Neural progenitor cell (in vitro differentiated cells): Measurements from ENCODE around the gene WDSUB1. TPM values are rescaled to one million over a fixed set of nuclear protein-coding genes. Genes with fewer than 3 reads are reported as not detected.

ENCODE experiments used
- DNase-seq: peaks from one replicate; pipeline ENCODE4 v3.0.0-alpha.2; 2016; ENCODE audit warnings: low spot score
- H2AFZ ChIP-seq: fragments of 200-600 bp; sonication (generic); replicated peaks from 2 replicates; pipeline ENCODE4 v1.6.1; 2016; ENCODE audit warnings: antibody characterized with exemption
- H3F3A ChIP-seq: fragments of 200-600 bp; sonication (generic); 2 replicates; pipeline ENCODE4 v1.6.1; 2016; ENCODE audit warnings: antibody characterized with exemption, low read depth
- H3K27ac ChIP-seq: fragments of 200-600 bp; sonication (generic); 2 replicates; pipeline ENCODE4 v1.5.1; 2016; ENCODE audit warnings: mild to moderate bottlenecking
- H3K27me3 ChIP-seq: fragments of 200-600 bp; sonication (generic); 2 replicates; pipeline ENCODE4 v1.6.1; 2016; ENCODE audit warnings: mild to moderate bottlenecking, moderate library complexity
- H3K36me3 ChIP-seq: fragments of 200-600 bp; sonication (generic); 2 replicates; pipeline ENCODE4 v1.5.1; 2016
- H3K4me1 ChIP-seq: fragments of 200-600 bp; sonication (generic); 2 replicates; pipeline ENCODE4 v1.6.1; 2016; ENCODE audit warnings: mixed run types
- H3K4me2 ChIP-seq: fragments of 200-600 bp; sonication (generic); 2 replicates; pipeline ENCODE4 v1.6.1; 2016
- H3K4me3 ChIP-seq: fragments of 200-600 bp; sonication (generic); 2 replicates; pipeline ENCODE4 v1.5.1; 2016
- H3K79me2 ChIP-seq: fragments of 200-600 bp; sonication (generic); 2 replicates; pipeline ENCODE4 v1.6.1; 2016; ENCODE audit warnings: low read depth
- H3K9ac ChIP-seq: fragments of 200-600 bp; sonication (generic); 2 replicates; pipeline ENCODE4 v1.6.1; 2016
- H3K9me3 ChIP-seq: fragments of 200-600 bp; sonication (generic); 2 replicates; pipeline ENCODE4 v1.5.1; 2016; ENCODE audit warnings: low read depth
- H4K20me1 ChIP-seq: fragments of 200-600 bp; sonication (generic); 2 replicates; pipeline ENCODE4 v1.6.1; 2016; ENCODE audit warnings: low read depth
- H3K27ac Mint-ChIP-seq: 3 replicates; pipeline ENCODE4 v1.8.0; 2021; ENCODE audit warnings: mixed read lengths
- H3K27me3 Mint-ChIP-seq: 2 replicates; pipeline ENCODE4 v1.8.0; 2022; ENCODE audit warnings: low read depth, mild to moderate bottlenecking, inconsistent platforms, moderate library complexity, mixed read lengths; ENCODE audit not compliant: insufficient read depth
- H3K36me3 Mint-ChIP-seq: 3 replicates; pipeline ENCODE4 v1.8.0; 2021; ENCODE audit warnings: mixed read lengths
- H3K4me1 Mint-ChIP-seq: 3 replicates; pipeline ENCODE4 v1.8.0; 2021; ENCODE audit warnings: mixed read lengths
- H3K4me3 Mint-ChIP-seq: 3 replicates; pipeline ENCODE4 v1.8.0; 2021; ENCODE audit warnings: mild to moderate bottlenecking, moderate library complexity, mixed read lengths
- H3K9me3 Mint-ChIP-seq: 3 replicates; pipeline ENCODE4 v1.8.0; 2020; ENCODE audit warnings: mixed read lengths
- CTCF ChIP-seq: fragments of 200-600 bp; sonication (generic); IDR thresholded peaks from 2 replicates; pipeline ENCODE4 v1.5.1; 2017; ENCODE audit warnings: antibody characterized with exemption, mild to moderate bottlenecking
- EZH2 ChIP-seq: fragments of 200-600 bp; sonication (generic); IDR thresholded peaks from 2 replicates; pipeline ENCODE4 v1.6.1; 2017; ENCODE audit warnings: antibody characterized with exemption, mild to moderate bottlenecking, moderate library complexity
- EZH2phosphoT487 ChIP-seq: fragments of 200-600 bp; sonication (generic); IDR thresholded peaks from 2 replicates; pipeline ENCODE4 v1.6.1; 2017; ENCODE audit warnings: antibody characterized with exemption
- total RNA-seq: library from RNA; depleted of rRNA; stranded (reverse); fragments of >200 nt; gene quantifications from 2 replicates; pipeline ENCODE4 v1.2.3, GENCODE V29; 2015; ENCODE audit warnings: low replicate concordance

Gene WDSUB1
- total RNA-seq, 1 donor from 2014 or later = 5.2 TPM

- no peaks in the 10 kb centered on the region for H4K20me1 ChIP-seq
- peaks cover 9% of the 10 kb centered on the region for H3K27me3 ChIP-seq
- Mint-ChIP-seq H3K4me1 (peaks cover 2% of the 10 kb centered on the region), H3K27ac (no peak overlapping the region), H3K36me3 (peaks cover 49% of the 10 kb centered on the region), H3K27me3 (peaks cover 2% of the 10 kb centered on the region), H3K9me3 (peaks cover 4% of the 10 kb centered on the region), H3K4me3 (no peak overlapping the region)
- peaks cover 3% of the 10 kb centered on the region for H3F3A ChIP-seq
- TF ChIP-seq CTCF = no peak
- TF ChIP-seq EZH2phosphoT487 = no peak
- TF ChIP-seq EZH2 = no peak
- H3K27ac ChIP-seq = no peak overlapping the region
- no peaks in the 10 kb centered on the region for H3K36me3 ChIP-seq
- H3K79me2 ChIP-seq = no peaks in the 10 kb centered on the region
- no peaks in the 10 kb centered on the region for H3K9me3 ChIP-seq
- DNase-seq = no peak
- H3K9ac ChIP-seq = no peak overlapping the region
- no peaks in the 10 kb centered on the region for H3K4me1 ChIP-seq
- H3K4me3 ChIP-seq = no peak overlapping the region
- no peak overlapping the region for H2AFZ ChIP-seq
- no peak overlapping the region for H3K4me2 ChIP-seq
These were observed 68.8 kb downstream of the WDSUB1 start for GRCh38 chr2:159217676-159218075.

- no peaks in the 10 kb centered on the region for H3K79me2 ChIP-seq
- H3K9me3 ChIP-seq = no peaks in the 10 kb centered on the region
- H3K4me1 Mint-ChIP-seq = peaks cover 24% of the 10 kb centered on the region
- DNase-seq = no peak
- H3K27me3 ChIP-seq = peaks cover 9% of the 10 kb centered on the region
- no peak overlapping the region for H3K27ac Mint-ChIP-seq
- peaks cover 49% of the 10 kb centered on the region for H3K36me3 Mint-ChIP-seq
- peaks cover 29% of the 10 kb centered on the region for H3F3A ChIP-seq
- H3K4me2 ChIP-seq = no peak overlapping the region
- peaks cover 6% of the 10 kb centered on the region for H3K9me3 Mint-ChIP-seq
- peaks cover 6% of the 10 kb centered on the region for H3K27me3 Mint-ChIP-seq
- no peak overlapping the region for H3K9ac ChIP-seq
- H3K4me1 ChIP-seq = peaks cover 23% of the 10 kb centered on the region
- no peaks in the 10 kb centered on the region for H4K20me1 ChIP-seq
- no peak overlapping the region for H2AFZ ChIP-seq
- TF ChIP-seq EZH2phosphoT487 (no peak), CTCF (no peak), EZH2 (no peak)
- no peaks in the 10 kb centered on the region for H3K36me3 ChIP-seq
- no peak overlapping the region for H3K27ac ChIP-seq
- no peak overlapping the region for H3K4me3 ChIP-seq
- no peak overlapping the region for H3K4me3 Mint-ChIP-seq
These were observed 71.4 kb downstream of the WDSUB1 start for GRCh38 chr2:159215116-159215515.

- H3K9me3 Mint-ChIP-seq = peaks cover 6% of the 10 kb centered on the region
- no peak overlapping the region for H3K9ac ChIP-seq
These were observed 72.1 kb downstream of the WDSUB1 start for GRCh38 chr2:159214325-159214865.

More at GRCh38 chr2:159214325-159214865, 72.1 kb downstream of the WDSUB1 start:
- H3K4me3 ChIP-seq = no peak overlapping the region
- H3F3A ChIP-seq = peaks cover 33% of the 10 kb centered on the region
- Mint-ChIP-seq H3K27ac (no peak overlapping the region), H3K4me1 (peaks cover 31% of the 10 kb centered on the region), H3K27me3 (peaks cover 7% of the 10 kb centered on the region), H3K36me3 (peaks cover 45% of the 10 kb centered on the region), H3K4me3 (no peak overlapping the region)
- peaks cover 27% of the 10 kb centered on the region for H3K4me1 ChIP-seq
- no peaks in the 10 kb centered on the region for H3K79me2 ChIP-seq
- H3K36me3 ChIP-seq = no peaks in the 10 kb centered on the region
- H3K4me2 ChIP-seq = no peak overlapping the region
- H4K20me1 ChIP-seq = no peaks in the 10 kb centered on the region
- no peak overlapping the region for H2AFZ ChIP-seq
- no peak overlapping the region for H3K27ac ChIP-seq
- no peak for TF ChIP-seq CTCF
- no peak for TF ChIP-seq EZH2
- TF ChIP-seq EZH2phosphoT487 = no peak
- H3K27me3 ChIP-seq = peaks cover 9% of the 10 kb centered on the region
- no peak for DNase-seq
- no peaks in the 10 kb centered on the region for H3K9me3 ChIP-seq
